Nucleus accumbens (tissue), 56 donors: ENCODE measurements around the gene TAX1BP1.
A peak's percentile ranks its signal among the peaks of the same experiment; 100 is the strongest.
"Not testable (repeated sequence)": the region's sequence is repeated elsewhere in the genome, so short reads cannot be mapped to it uniquely, and the experiment has no call there.

Experiments used
- DNase-seq, 56 donors: peaks; one replicate each; lab custom pipeline; 2025; lab: John Stamatoyannopoulos, UW

The TAX1BP1 gene

GRCh38 chr7:27839099-27839498 lies 99.1 kb downstream of the TAX1BP1 start:
- no peak for DNase-seq

DNA sequence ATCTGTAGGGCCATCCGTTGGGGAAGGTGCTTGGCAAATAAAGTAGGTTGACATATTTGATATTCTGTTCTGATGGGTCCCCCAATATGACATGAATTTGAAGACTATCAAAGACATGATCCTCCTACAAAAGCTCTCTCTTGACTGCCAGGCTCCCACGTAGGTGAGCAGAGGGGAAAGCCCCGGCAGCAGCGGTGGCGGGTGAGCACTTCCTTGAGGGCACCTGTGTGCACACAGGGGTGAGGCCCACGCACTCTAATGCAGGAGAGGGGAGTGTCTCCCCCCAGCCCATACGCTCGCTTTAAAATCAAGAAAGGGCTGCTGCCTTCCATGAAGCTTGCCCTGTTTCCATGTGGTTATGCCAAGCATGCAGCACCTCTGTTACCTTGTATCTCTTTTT lies 100.4 kb downstream of the TAX1BP1 start:
- no peak for DNase-seq

DNA sequence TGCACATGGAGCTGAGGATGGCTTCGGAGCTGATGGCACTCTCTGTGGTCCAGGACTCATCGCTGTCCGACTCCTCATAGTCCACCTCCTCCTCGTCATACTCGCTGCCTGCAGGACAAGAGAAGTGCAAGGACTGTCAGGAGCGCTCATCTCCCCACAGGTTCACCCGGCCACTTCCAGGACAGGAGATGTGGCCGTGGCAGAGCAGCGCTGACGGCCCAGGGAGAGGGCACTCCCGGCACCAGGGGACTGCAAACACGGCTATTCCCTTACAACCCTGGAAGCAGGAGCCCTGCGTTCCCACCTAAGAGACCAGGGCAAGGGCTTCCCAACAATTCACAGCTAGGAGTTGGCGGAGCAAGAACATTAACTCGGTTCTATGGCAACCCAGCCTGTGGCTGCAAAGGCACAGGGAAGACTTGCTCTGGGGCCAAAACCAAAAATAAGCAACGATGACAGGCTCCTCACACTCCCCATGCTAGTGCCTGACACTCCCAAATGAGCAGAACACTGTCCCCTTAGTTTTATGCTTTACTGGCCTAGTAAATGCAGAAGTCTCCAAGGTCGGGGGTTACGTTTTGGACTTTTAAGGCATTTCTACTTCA lies 100.9 kb downstream of the TAX1BP1 start:
- no peak for DNase-seq

- DNase-seq = no peak
Observed at GRCh38 chr7:27842094-27842692, 102.2 kb downstream of the TAX1BP1 start.

DNA sequence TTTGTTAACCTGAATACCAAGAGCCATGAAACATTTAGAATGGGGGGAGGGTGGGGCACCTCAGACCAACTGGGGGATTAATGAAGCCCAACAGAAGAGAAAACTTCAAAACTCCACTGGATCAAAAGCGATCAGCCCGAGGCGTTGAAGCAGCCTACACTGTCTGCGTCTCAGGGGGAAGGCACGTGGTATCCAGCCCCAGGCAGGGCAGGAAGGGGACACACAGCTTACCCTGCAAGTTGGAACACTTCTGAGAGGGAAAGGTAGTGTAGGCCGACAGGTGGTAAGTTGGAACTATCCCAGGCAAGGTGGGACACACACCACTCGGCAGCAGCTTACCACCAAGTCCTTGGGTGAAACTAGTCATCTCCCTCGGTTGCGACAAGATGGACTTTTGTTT lies 102.9 kb downstream of the TAX1BP1 start:
- peak in 2 of 56 donors; percentile 15 to 16 for DNase-seq

GRCh38 chr7:27843584-27844305 lies 103.8 kb downstream of the TAX1BP1 start:
- DNase-seq = no peak

DNA sequence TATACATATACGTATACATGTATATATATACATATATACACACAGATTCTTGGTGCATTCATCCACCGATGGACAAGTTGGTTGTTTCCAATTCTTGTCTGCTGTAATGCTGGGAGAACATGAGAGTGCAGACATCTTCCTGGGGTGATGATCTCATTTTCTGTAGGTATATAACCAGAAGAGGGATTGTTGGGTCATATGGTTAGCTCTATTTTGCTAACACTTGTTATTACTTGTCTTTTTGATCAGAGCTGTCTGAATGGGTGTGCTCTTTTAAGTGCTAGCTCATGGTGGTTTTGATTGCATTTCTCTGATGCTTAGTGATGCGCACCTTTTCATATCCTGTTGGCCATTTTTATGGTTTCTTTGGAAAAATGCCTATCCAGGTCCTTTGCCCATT lies 106.4 kb downstream of the TAX1BP1 start:
- no peak for DNase-seq

- no peak for DNase-seq
Observed at GRCh38 chr7:27850531-27850930, 110.6 kb downstream of the TAX1BP1 start.

GRCh38 chr7:27856703-27857485 lies 116.9 kb downstream of the TAX1BP1 start:
- not testable (repeated sequence) for DNase-seq

DNA sequence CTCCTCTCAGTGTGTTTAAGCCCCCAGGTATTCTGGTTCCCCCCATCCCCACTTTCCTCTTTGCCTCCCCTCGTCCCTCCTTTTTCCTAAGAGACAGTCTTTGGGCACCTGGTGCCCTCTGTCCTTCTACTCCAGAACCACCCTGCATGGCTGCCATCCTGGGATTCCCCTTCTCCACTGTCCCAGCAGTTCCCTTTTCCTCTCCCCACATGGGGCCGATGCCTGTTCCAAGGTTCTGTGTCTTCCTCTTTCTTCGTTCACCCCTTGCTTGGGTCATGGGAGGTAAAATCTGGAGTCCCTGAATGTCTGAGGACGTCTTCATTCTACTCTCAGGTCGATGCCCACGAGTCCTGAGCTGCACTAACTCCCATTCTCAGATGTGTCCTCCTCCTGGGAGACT lies 120.8 kb downstream of the TAX1BP1 start:
- DNase-seq = no peak

GRCh38 chr7:27861747-27862146 lies 121.8 kb downstream of the TAX1BP1 start:
- DNase-seq = no peak

DNA sequence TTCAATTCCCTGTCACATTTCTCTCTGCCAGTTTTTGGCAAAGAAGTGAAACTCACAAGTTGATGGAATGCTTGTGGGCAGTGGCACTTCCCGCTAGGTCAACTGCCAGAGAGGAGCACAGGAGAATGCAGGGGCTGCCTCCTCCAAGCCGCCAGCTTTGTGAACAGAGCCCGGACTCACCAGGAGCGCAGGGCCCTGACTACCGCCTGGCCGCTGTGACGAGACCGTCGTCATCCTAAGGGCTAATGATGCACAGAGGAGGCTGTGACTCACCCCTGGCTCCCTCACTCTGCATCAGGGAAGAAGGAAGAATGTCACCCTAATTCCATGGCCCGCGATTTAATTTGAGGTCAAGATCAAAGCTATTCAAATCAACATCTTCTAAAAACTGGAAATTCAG lies 123.9 kb downstream of the TAX1BP1 start:
- peak in 4 of 56 donors; percentile 6 to 20 (median 13) for DNase-seq

GRCh38 chr7:27866256-27866655 lies 126.3 kb downstream of the TAX1BP1 start:
- DNase-seq = no peak

DNA sequence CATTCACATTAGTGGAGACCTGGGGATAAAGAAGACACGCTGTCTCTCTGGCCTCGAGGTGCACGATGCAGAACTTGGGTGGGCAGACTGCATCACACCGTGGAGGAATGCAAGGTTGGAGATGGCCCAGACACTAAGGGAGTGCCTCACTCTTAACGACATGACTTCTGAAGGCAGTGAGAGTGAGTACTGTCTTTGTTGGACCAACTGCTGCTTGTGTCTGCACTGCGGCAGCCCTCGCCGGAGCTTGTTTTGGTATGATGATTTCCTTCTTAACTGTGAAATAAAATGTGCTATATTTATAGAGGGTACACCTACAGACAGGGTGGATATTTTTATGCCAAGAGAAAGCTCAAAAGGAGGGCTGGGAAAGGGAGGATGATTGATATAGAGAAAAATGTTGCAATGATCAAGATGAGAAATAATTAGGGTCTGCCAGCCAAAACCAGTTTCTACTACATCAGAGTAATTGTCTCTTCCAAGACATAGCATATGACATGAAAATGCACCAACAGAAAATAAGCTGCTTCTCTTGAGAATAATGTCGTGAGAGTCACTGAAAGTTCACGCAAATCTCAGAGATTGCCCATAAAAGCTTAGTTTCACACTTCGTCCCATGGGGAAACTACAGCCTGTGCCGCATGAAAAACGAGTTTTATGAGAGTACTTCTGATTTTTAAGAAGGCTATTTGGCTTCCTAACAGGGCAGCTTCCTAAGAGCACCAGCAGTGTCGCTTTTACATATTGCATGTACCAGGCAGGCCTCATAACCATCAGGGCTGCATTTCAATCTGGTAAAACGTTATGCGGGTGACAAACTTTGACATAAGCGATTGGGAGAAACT lies 127.1 kb downstream of the TAX1BP1 start:
- DNase-seq = peak in 1 of 56 donors; percentile 13

DNA sequence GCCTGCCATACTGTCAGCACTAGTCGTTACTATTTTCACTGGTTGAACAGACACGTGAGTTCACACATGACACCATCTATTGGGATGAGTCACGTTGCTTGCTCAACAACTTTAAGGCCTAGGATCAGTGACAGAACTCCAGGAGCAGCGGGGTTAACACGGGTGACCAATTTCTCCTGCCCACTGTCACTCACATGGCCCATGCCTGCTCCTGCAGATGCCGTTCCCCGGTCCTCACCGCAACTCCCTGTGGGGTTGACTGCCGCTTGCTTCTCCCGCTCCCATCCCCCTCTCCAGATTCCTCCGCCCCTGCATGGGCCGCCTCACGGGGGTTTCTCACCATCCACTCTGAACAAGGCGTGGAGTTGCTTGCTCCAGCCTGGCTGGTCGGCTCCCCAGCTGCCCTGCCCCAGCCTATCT lies 128.2 kb downstream of the TAX1BP1 start:
- DNase-seq = no peak

- DNase-seq = no peak
Observed at GRCh38 chr7:27869056-27869455, 129.1 kb downstream of the TAX1BP1 start.

DNA sequence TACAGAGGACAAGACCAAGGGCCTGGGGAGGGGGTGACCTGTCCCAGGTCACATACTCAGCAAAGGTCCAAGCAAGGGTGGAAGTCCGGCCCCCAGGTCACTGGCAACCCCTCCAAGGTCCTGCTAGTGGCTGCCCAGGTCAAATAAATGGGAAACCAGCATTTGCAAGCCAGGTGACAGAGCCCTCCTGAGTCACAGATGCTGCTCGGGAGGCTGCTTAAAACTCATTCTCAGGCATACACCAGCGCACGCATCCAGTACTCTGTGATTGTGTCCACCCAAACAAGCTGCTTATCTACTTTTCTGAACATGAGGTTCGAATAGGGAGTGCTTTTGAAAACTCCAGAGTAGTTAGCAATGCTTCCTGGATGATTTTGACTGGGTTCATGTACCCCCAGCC lies 130.6 kb downstream of the TAX1BP1 start:
- DNase-seq = no peak

GRCh38 chr7:27871086-27871485 lies 131.1 kb downstream of the TAX1BP1 start:
- DNase-seq = no peak

GRCh38 chr7:27871866-27872265 lies 131.9 kb downstream of the TAX1BP1 start:
- DNase-seq = no peak
